Activated naive CD4-positive, alpha-beta T cell treated with anti-CD3 and anti-CD28 coated beads, Interleukin-2, amount 50 U/mL, for 72 hours (primary cell): ENCODE measurements around the gene INTS11. TPM values are rescaled to one million over a fixed set of nuclear protein-coding genes. Genes with fewer than 3 reads are reported as not detected.
A peak's percentile ranks its signal among the peaks of the same experiment; 100 is the strongest.
"Not testable (repeated sequence)": the region's sequence is repeated elsewhere in the genome, so short reads cannot be mapped to it uniquely, and the experiment has no call there.

Experiments
- ATAC-seq, 2 donors: fragments of 150-1000 bp; cut with Tn5 transposase; 2 replicates each; pipeline ENCODE4 v1.10.0; 2021; ENCODE audit warnings: mild to moderate bottlenecking in 2 of 2, moderate library complexity in 2 of 2
- DNase-seq, 2 donors: peaks; one replicate each; pipeline ENCODE4 v3.0.0; 2021 to 2022; ENCODE audit warnings: low spot score in 2 of 2
- H3K27ac Mint-ChIP-seq, 2 donors: one replicate each; pipeline ENCODE4 v1.8.0; 2022; ENCODE audit warnings: mild to moderate bottlenecking in 2 of 2, mixed read lengths in 2 of 2
- H3K36me3 Mint-ChIP-seq, 2 donors: one replicate each; pipeline ENCODE4 v1.8.0; 2022; ENCODE audit warnings: mixed read lengths in 2 of 2
- H3K9me3 Mint-ChIP-seq, 2 donors: one replicate each; pipeline ENCODE4 v1.8.0; 2022; ENCODE audit warnings: mixed read lengths in 2 of 2
- total RNA-seq, 2 donors: library from RNA; stranded (reverse); gene quantifications; one replicate each; pipeline ENCODE4 v1.2.3, GENCODE V29; 2022

INTS11 gene
- total RNA-seq, 2 donors from 2014 or later: 119 to 142 TPM

DNA sequence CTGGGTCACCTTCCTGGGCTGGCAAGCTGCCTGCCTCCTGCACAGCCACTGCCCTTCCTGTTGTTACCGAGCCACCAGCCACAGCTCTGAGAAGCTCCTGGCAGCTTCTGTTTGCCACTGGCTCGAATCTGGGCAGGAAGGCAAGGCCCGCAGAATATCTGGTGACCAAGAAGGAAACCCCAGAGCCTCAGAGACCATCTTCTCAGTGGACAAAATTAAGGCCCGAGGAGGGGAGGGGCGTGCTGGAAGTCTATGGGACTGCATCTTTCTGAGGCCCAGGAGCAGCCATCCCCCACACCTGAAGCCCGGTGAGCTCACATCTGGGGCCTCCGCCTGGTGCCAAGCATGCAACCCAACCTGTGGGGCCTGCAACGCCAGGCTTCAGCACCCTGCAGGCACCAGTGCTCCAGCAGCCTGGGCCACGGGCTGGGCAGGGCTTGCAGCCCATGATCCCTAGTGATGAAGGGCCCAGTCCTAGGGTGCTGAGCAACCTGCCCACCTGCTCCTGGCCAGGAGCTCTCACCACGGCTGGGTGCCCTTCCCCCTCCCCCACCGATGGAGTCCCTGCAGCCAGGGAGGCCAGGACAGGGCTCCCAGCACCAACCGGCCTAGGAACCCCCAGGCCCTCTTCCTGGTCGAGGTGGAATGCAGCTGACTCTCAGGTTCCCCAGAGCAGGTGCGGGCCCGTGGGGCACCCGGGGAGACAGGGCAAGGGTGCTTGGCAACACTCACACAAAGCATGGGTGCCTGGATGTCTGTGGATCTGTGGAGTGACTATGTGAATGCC lies 1.0 kb upstream of the INTS11 start:
- peaks cover 0 to 7% of the 10 kb centered on the region in 2 donors for H3K36me3 Mint-ChIP-seq
- peak overlapping the region; percentile 72 to 87 for H3K27ac Mint-ChIP-seq
- H3K9me3 Mint-ChIP-seq: peaks cover 5 to 6% of the 10 kb centered on the region in 2 donors
- ATAC-seq (no peak), DNase-seq (no peak)

DNA sequence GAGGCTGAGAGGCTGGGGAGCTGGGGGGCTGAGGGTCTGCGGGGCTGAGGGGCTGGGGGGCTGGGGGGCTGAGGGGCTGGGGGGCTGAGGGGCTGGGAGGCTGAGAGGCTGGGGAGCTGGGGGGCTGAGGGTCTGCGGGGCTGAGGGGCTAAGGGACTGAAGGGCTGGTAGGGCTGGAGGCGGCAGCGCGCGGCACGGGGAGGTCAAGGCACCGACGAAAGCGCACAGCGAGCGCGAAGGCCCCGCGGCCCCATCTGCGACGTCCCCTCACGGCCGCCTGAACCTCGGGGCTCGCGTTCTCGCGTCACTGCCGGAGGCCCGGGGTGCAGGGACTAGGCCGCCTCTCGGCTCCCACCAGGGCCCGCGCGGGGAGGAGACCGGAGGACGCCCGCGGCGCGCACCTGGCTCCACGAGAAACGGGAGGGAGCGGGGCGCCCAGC lies 356 bp downstream of the INTS11 start:
- peak overlapping the region in 1 of 2 donors; percentile 87 for H3K27ac Mint-ChIP-seq

GRCh38 chr1:1322952-1323351 lies 1.5 kb downstream of the INTS11 start:
- no peaks in the 10 kb centered on the region for H3K9me3 Mint-ChIP-seq
- H3K36me3 Mint-ChIP-seq: peaks cover 0 to 7% of the 10 kb centered on the region in 2 donors
- H3K27ac Mint-ChIP-seq: peak overlapping the region; percentile 87 to 96
- DNase-seq (no peak), ATAC-seq (no peak)

More for the DNA sequence above, 356 bp downstream of the INTS11 start:
- ATAC-seq (peak in 1 of 2 donors; percentile 36), DNase-seq (no peak)
- peaks cover 0 to 7% of the 10 kb centered on the region in 2 donors for H3K36me3 Mint-ChIP-seq
- H3K9me3 Mint-ChIP-seq: no peaks in the 10 kb centered on the region

DNA sequence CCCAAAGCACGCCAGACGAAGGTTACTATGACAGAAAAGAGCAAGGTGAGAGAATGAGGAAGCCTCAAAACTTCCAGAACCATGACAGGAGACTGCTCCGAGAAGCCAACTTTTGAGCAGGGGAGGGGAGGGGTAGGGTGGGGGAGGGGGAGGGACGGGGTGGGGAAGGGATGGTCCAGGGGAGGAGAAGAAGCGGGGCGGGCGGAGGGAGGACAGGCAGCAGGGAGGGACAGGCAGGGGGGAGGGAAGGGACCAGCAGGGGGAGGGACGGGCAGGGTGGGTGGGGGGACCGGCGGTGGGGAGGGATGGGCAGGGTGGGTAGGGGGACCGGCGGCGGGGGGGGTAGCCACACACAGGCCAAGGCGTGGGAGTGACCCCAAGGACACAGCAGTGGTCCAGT lies 2.0 kb downstream of the INTS11 start:
- ATAC-seq (no peak), DNase-seq (no peak)
- H3K27ac Mint-ChIP-seq: peak overlapping the region in 1 of 2 donors; percentile 97
- no peaks in the 10 kb centered on the region for H3K9me3 Mint-ChIP-seq
- H3K36me3 Mint-ChIP-seq: peaks cover 0 to 7% of the 10 kb centered on the region in 2 donors

DNA sequence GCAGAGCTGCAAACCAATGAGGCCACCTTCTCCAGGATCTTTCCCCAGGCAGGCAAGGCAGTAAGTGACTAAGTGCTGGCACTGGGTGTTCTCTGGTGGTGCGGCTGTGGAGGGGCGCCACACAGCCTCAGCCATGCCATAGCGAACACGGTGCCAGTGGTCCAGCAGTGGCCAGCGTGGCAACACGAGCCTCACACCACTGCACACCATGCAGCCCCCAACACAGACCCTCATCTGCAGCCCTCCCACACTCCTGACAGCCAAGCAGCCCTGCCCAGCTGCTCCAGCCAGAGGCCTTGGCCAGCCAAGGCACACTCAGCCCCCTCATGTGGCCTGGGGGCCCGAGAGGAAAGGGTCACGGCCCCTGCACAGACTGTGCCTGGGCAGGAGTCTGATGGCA lies 3.0 kb downstream of the INTS11 start:
- peaks cover 0 to 7% of the 10 kb centered on the region in 2 donors for H3K36me3 Mint-ChIP-seq
- no peak overlapping the region for H3K27ac Mint-ChIP-seq
- ATAC-seq (no peak), DNase-seq (no peak)
- H3K9me3 Mint-ChIP-seq: no peaks in the 10 kb centered on the region

DNA sequence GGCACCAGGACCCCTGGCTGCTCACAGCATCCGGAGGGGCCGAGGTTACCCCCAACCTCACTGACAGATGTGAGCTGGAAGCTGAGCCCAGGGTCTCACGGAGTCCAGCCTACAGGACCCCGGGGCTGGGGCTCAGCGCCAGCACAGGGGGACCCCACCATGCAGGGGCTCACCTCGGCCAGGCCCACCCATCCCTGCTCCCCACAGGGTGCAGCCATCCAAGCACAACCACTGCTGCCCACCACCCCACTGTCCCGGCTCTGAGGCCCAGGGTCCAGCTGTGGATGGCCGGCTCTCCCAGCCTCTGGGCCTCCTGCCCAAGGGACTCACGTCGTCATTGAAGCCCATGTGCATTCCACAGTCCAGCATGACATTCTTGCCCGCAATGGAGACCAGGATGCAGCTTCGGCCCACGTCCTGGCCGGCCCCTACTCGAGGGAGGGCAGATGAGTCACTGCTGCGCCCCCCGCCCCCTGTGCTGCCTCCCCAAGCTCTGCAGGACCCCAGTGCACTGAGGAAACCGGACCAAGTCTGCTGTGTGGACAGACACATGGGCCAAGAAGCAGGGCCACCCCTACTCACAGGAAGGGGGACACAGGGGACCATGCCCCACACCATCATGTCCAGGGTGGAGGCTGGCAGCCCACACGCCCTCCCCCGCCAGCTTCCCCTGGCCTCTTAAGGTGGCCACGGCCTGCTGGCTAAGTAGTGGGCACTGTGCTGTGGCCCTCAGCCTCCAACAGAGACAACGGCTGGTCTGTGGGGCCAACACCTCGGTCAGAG lies 3.6 kb downstream of the INTS11 start:
- ATAC-seq (no peak), DNase-seq (no peak)
- Mint-ChIP-seq H3K9me3 (no peaks in the 10 kb centered on the region), H3K27ac (peak overlapping the region in 1 of 2 donors; percentile 32), H3K36me3 (peaks cover 0 to 7% of the 10 kb centered on the region in 2 donors)

GRCh38 chr1:1319646-1319941 lies 4.9 kb downstream of the INTS11 start:
- H3K36me3 Mint-ChIP-seq: peaks cover 0 to 7% of the 10 kb centered on the region in 2 donors
- no peak for DNase-seq
- H3K27ac Mint-ChIP-seq: peak overlapping the region; percentile 54 to 75
- no peak for ATAC-seq
- no peaks in the 10 kb centered on the region for H3K9me3 Mint-ChIP-seq

DNA sequence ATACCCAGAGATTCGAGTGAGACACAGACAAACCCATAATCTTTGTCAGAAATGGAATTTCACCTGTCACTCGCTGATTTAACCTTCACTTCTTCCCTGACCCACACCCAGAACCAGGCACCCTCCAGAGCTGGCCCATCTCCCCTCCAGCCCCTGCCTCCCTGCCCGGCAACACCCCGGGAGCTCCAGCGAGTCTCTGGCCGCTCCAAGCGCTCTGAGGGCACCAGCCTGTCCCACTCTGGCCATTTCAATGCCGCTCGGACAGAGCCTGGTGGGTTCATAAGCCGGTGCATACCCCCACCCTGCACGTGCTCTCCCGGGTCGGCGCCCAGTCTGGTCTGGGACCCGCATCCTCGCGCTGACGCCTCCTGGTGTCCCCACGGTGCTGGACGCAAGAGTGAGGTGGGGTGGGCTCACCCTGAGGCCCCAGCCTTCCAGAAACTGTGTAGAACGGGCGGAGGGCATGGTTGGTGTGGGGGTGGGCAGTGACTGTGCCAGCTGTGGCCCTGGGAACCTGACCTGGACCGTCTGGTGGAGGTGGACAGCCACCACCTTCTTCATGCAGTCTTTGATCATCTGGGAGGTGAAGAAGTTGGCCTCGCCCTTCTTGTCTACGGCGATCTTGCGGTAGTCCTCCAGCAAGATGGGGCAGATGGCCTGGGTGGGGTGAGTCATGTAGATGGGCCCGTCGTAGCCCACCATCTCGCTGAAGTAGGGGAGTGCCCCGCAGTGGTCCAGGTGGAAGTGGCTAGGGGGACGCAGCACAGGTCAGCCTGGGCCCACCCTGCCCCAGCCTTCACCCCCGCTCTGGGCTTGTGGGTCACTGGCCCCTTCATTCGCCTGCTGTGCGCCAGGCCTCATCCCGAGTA lies 5.4 kb downstream of the INTS11 start:
- Mint-ChIP-seq H3K27ac (peak overlapping the region; percentile 54 to 75), H3K9me3 (no peaks in the 10 kb centered on the region), H3K36me3 (peaks cover 0 to 7% of the 10 kb centered on the region in 2 donors)
- no peak for ATAC-seq
- no peak for DNase-seq

DNA sequence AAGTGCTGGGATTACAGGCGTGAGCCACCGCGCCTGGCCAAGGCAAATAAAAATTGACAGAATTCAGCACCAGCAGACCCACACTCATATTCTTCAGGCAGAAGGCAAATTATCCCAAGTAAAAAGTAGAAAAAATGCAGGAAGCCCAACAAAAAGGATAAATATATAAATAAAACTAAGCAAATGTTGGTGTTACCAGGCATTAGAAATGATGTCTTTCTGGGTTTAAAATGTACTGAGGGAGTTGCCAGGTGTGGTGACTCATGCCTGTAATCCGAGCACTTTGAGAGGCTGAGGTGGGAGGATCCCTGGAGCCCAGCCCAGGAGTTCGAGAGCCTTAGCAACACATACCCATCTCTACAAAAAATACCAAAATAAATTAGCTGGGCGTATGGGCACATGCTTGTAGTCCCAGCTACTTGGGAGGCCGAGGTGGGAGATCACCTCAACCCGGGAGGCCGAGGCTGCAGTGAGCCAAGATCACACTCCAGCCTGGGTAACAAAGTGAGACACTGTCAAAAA lies 6.3 kb downstream of the INTS11 start:
- H3K27ac Mint-ChIP-seq: peak overlapping the region in 1 of 2 donors; percentile 54
- peaks cover 0 to under 1% of the 10 kb centered on the region in 2 donors for H3K36me3 Mint-ChIP-seq

GRCh38 chr1:1317420-1317819 lies 7.0 kb downstream of the INTS11 start:
- no peak for DNase-seq
- Mint-ChIP-seq H3K36me3 (no peaks in the 10 kb centered on the region), H3K27ac (peak overlapping the region in 1 of 2 donors; percentile 51), H3K9me3 (no peaks in the 10 kb centered on the region)
- no peak for ATAC-seq

More for the DNA sequence above, 6.3 kb downstream of the INTS11 start:
- ATAC-seq (no peak), DNase-seq (no peak)
- no peaks in the 10 kb centered on the region for H3K9me3 Mint-ChIP-seq

- H3K9me3 Mint-ChIP-seq, DNase-seq, ATAC-seq, H3K36me3 Mint-ChIP-seq: not testable (repeated sequence)
- peak overlapping the region in 1 of 2 donors; percentile 79 for H3K27ac Mint-ChIP-seq
These were observed 8.3 kb downstream of the INTS11 start for GRCh38 chr1:1316199-1316598.

- Mint-ChIP-seq H3K27ac (peak overlapping the region in 1 of 2 donors; percentile 78), H3K36me3 (no peaks in the 10 kb centered on the region)
These were observed 9.0 kb downstream of the INTS11 start for GRCh38 chr1:1315435-1315954.

DNA sequence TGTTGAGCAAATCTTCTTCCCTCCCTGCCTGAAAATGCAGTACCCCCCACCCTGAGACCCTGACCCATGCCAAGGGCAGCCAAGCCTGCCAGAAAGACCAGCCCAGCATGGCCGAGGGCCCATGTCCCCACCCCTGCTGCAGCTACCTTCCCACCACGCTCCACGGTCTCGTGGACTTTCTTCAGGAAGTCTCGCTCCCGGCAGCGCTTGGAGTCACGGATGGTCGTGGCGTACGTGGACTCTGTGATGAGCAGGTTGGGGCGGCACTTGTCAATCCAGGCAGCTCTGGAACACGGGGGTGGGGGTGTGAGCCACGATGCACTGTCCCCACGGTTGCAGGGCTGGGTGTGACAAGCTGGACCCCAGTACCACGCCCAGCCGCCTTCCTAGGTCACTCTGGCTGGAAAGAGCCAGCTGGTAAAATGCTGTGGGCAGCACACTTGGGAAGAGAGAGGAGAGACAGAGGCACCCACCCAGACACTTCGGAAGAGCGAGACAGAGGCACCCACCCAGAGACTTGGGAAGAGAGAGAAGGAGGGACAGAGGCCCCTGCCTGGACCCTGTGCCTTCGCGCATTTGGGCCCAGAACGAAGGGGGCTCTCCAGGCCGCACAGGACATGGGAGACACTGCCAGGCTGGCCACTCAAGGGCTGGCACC lies 9.7 kb downstream of the INTS11 start:
- DNase-seq (no peak), ATAC-seq (no peak)
- Mint-ChIP-seq H3K36me3 (no peaks in the 10 kb centered on the region), H3K9me3 (no peaks in the 10 kb centered on the region), H3K27ac (peak overlapping the region in 1 of 2 donors; percentile 78)

More at GRCh38 chr1:1315435-1315954, 9.0 kb downstream of the INTS11 start:
- no peak for ATAC-seq
- no peaks in the 10 kb centered on the region for H3K9me3 Mint-ChIP-seq
- no peak for DNase-seq

DNA sequence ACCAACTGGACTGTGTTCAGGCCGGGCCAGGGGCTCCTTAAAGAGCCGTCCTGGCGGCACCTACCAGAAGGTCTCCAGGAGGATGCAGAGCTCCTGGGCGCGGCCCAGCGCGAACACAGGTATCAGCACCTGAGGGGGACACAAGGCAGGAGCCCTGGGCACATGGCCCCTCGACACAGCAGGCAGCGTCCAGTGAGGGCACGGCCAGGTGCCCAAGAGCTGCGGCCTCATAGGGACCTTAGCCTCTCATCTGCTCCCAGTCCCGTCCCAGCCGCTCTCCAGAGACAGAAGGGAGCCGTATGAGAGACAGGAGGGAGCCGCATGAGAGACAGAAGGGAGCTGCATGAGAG lies 10.2 kb downstream of the INTS11 start:
- DNase-seq: no peak
- no peak for ATAC-seq
- Mint-ChIP-seq H3K36me3 (no peaks in the 10 kb centered on the region), H3K9me3 (no peaks in the 10 kb centered on the region), H3K27ac (no peak overlapping the region)

GRCh38 chr1:1313500-1314236 lies 10.8 kb downstream of the INTS11 start:
- Mint-ChIP-seq H3K36me3 (no peaks in the 10 kb centered on the region), H3K9me3 (no peaks in the 10 kb centered on the region), H3K27ac (no peak overlapping the region)
- ATAC-seq (no peak), DNase-seq (no peak)
